HepG2 (cell line): ENCODE measurements around the gene ZFYVE27. TPM values are rescaled to one million over a fixed set of nuclear protein-coding genes. Genes with fewer than 3 reads are reported as not detected.

Source experiments
- ATF7 ChIP-seq, 2 experiments: fragments of 450-650 bp in 1 of 2; sonication (generic) in 1 of 2; formaldehyde crosslinking in 1 of 2; IDR thresholded peaks; 2 replicates each; pipeline versions ENCODE4 v1.4.0 to v1.6.1; 2016 to 2020; ENCODE audit warnings: antibody characterized with exemption in 1 of 2, mild to moderate bottlenecking in 1 of 2, missing genetic modification reagents in 1 of 2
- CCDC6 ChIP-seq: sonication (generic); formaldehyde crosslinking; IDR thresholded peaks from 2 replicates; pipeline ENCODE4 v1.8.1; 2022; ENCODE audit warnings: mild to moderate bottlenecking, missing genetic modification reagents, moderate library complexity
- IRX3 ChIP-seq: sonication (generic); formaldehyde crosslinking; IDR thresholded peaks from 2 replicates; pipeline ENCODE4 v1.8.1; 2023; ENCODE audit warnings: mild to moderate bottlenecking, low read depth, missing genetic modification reagents, borderline replicate concordance
- KLF6 ChIP-seq: IDR thresholded peaks from 2 replicates; pipeline ENCODE4 v1.8.0; 2016; ENCODE audit warnings: missing biosample characterization, missing genetic modification reagents
- PITX1 ChIP-seq: sonication (generic); formaldehyde crosslinking; IDR thresholded peaks from 2 replicates; pipeline ENCODE4 v1.5.1; 2020; ENCODE audit warnings: mild to moderate bottlenecking, missing genetic modification reagents
- SAP130 ChIP-seq: IDR thresholded peaks from 2 replicates; pipeline ENCODE4 v1.6.1; 2016; ENCODE audit warnings: low read depth
- SIX4 ChIP-seq: sonication (generic); formaldehyde crosslinking; IDR thresholded peaks from 2 replicates; pipeline ENCODE4 v1.4.0; 2020; ENCODE audit warnings: missing genetic modification reagents
- ZFP36L1 ChIP-seq: sonication (generic); formaldehyde crosslinking; IDR thresholded peaks from 2 replicates; pipeline ENCODE4 v1.8.0; 2022; ENCODE audit warnings: mild to moderate bottlenecking, missing genetic modification reagents, moderate library complexity
- ZNF432 ChIP-seq: sonication (generic); formaldehyde crosslinking; IDR thresholded peaks from 2 replicates; pipeline ENCODE4 v1.5.0; 2020; ENCODE audit warnings: missing genetic modification reagents, mild to moderate bottlenecking, borderline replicate concordance
- ZNF468 ChIP-seq: sonication (generic); formaldehyde crosslinking; IDR thresholded peaks from 2 replicates; pipeline ENCODE4 v1.8.0; 2022; ENCODE audit warnings: mild to moderate bottlenecking, moderate library complexity, missing genetic modification reagents
- ZNF547 ChIP-seq: sonication (generic); formaldehyde crosslinking; IDR thresholded peaks from 2 replicates; pipeline ENCODE4 v1.5.1; 2020; ENCODE audit warnings: mild to moderate bottlenecking, missing genetic modification reagents
- ZNF570 ChIP-seq: sonication (generic); formaldehyde crosslinking; IDR thresholded peaks from 2 replicates; pipeline ENCODE4 v1.4.0; 2020; ENCODE audit warnings: mild to moderate bottlenecking, missing genetic modification reagents, borderline replicate concordance
- ZNF790 ChIP-seq: sonication (generic); formaldehyde crosslinking; IDR thresholded peaks from 2 replicates; pipeline ENCODE4 v1.8.0; 2022; ENCODE audit warnings: missing genetic modification reagents, mild to moderate bottlenecking, borderline replicate concordance
- ZSCAN31 ChIP-seq: sonication (generic); formaldehyde crosslinking; IDR thresholded peaks from 2 replicates; pipeline ENCODE4 v1.5.0; 2020; ENCODE audit warnings: low read depth, mild to moderate bottlenecking, missing genetic modification reagents
- ZZZ3 ChIP-seq: sonication (generic); formaldehyde crosslinking; IDR thresholded peaks from 2 replicates; pipeline ENCODE4 v1.4.0; 2020; ENCODE audit warnings: missing genetic modification reagents, mild to moderate bottlenecking, borderline replicate concordance
- polyA plus RNA-seq, 8 experiments: library from polyadenylated mRNA; depleted of rRNA in 3 of 8; stranded (reverse) in 7 of 8; unstranded in 1 of 8; fragments of >200 nt; fragmentation: Illumina TruSeq in 4 of 8; extraction: Trizol in 4 of 8; gene quantifications; 2 replicates each; pipeline versions ENCODE4 v1.2.1 to v1.2.3, GENCODE V29; 2011 to 2016; ENCODE audit warnings: low read depth in 4 of 8, missing spikeins in 1 of 8, mixed read lengths in 1 of 8; ENCODE audit not compliant: insufficient read depth in 1 of 8
- total RNA-seq, 5 experiments: library from RNA; depleted of rRNA; stranded (reverse); fragments of >200 nt; fragmentation: Illumina TruSeq; extraction: Trizol; gene quantifications; 2 replicates each; pipeline ENCODE4 v1.2.3, GENCODE V29; 2016; ENCODE audit warnings: low read depth in 1 of 5
- TF ChIP-seq, protein P1 (sequence below): sonication (generic); formaldehyde crosslinking; IDR thresholded peaks from 2 replicates; pipeline ENCODE4 v1.9.0; 2021; ENCODE audit warnings: mild to moderate bottlenecking, missing genetic modification reagents
- TF ChIP-seq, protein P2 (sequence below): IDR thresholded peaks from 2 replicates; pipeline ENCODE4 v1.6.1; 2018; ENCODE audit warnings: missing genetic modification reagents, mild to moderate bottlenecking, missing compliant biosample characterization
- TF ChIP-seq, protein P3 (sequence below): sonication (generic); formaldehyde crosslinking; IDR thresholded peaks from 2 replicates; pipeline ENCODE4 v1.8.1; 2022; ENCODE audit warnings: low read depth, mild to moderate bottlenecking, missing genetic modification reagents

The ZFYVE27 gene
- total and polyA plus RNA-seq, 2 of the 13 experiments (the other 11 are each of a cell fraction or from before 2014, with no cell fraction given) = 19.7 to 20.5 TPM

DNA sequence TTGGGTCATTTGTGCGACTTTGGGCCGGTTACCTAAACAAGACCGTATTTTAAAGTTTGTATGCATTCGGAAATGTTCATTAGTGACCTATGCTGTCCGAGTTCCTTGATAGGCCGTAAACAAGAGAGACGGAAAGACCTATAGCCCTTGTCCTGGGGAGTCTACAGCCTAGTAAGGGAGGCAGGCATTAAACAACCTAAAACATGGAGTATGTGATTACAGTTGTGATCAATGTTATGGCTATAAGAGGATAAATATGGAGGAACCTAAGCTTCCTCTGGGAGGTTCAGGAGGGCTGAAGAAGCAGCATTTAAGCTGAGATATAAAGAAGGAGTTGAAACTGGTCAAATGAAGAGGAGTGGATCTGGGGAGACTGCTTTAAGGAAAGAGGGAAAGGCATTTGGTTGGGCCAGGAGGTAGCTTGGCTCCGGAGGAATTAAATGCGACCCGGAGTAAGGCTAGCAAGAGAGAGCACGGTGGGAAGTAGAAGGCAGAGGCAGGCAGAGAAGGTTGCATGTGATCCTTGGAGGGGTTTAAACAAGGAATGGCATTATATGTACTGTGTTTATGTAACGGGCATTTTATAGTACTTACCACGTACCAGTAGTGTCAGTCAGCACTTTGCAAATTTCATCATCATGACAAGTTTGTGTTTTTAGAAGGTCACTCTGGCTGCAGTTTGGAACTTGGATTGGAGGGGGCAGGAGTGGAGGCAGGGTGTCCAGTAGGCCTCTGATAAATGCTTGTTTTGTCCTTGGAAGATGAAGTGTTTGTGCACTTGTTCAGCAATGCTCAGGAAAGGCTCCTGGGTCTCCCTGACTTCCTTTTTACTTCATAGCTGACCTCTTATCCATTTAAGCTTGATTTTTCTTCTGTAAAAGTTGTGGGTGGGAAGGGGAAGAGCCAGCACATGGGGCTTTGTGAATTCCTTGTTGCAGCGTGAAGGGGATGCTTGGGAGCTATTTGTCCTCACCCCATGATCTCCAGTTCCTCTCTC is 48.8 kb upstream of the ZFYVE27 start (continued):
- TF ChIP-seq ZNF790 = no peak; the same call in 1 of the 2 replicates
- no peak for TF ChIP-seq SIX4
- TF ChIP-seq, protein P1, sequence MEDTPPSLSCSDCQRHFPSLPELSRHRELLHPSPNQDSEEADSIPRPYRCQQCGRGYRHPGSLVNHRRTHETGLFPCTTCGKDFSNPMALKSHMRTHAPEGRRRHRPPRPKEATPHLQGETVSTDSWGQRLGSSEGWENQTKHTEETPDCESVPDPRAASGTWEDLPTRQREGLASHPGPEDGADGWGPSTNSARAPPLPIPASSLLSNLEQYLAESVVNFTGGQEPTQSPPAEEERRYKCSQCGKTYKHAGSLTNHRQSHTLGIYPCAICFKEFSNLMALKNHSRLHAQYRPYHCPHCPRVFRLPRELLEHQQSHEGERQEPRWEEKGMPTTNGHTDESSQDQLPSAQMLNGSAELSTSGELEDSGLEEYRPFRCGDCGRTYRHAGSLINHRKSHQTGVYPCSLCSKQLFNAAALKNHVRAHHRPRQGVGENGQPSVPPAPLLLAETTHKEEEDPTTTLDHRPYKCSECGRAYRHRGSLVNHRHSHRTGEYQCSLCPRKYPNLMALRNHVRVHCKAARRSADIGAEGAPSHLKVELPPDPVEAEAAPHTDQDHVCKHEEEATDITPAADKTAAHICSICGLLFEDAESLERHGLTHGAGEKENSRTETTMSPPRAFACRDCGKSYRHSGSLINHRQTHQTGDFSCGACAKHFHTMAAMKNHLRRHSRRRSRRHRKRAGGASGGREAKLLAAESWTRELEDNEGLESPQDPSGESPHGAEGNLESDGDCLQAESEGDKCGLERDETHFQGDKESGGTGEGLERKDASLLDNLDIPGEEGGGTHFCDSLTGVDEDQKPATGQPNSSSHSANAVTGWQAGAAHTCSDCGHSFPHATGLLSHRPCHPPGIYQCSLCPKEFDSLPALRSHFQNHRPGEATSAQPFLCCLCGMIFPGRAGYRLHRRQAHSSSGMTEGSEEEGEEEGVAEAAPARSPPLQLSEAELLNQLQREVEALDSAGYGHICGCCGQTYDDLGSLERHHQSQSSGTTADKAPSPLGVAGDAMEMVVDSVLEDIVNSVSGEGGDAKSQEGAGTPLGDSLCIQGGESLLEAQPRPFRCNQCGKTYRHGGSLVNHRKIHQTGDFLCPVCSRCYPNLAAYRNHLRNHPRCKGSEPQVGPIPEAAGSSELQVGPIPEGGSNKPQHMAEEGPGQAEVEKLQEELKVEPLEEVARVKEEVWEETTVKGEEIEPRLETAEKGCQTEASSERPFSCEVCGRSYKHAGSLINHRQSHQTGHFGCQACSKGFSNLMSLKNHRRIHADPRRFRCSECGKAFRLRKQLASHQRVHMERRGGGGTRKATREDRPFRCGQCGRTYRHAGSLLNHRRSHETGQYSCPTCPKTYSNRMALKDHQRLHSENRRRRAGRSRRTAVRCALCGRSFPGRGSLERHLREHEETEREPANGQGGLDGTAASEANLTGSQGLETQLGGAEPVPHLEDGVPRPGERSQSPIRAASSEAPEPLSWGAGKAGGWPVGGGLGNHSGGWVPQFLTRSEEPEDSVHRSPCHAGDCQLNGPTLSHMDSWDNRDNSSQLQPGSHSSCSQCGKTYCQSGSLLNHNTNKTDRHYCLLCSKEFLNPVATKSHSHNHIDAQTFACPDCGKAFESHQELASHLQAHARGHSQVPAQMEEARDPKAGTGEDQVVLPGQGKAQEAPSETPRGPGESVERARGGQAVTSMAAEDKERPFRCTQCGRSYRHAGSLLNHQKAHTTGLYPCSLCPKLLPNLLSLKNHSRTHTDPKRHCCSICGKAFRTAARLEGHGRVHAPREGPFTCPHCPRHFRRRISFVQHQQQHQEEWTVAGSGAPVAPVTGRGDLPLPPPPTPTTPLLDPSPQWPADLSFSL (CRISPR knock-in tag) = peak; percentile 4; the same call in 1 of the 2 replicates
- TF ChIP-seq, protein P2, sequence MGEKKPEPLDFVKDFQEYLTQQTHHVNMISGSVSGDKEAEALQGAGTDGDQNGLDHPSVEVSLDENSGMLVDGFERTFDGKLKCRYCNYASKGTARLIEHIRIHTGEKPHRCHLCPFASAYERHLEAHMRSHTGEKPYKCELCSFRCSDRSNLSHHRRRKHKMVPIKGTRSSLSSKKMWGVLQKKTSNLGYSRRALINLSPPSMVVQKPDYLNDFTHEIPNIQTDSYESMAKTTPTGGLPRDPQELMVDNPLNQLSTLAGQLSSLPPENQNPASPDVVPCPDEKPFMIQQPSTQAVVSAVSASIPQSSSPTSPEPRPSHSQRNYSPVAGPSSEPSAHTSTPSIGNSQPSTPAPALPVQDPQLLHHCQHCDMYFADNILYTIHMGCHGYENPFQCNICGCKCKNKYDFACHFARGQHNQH (CRISPR knock-in tag) = no peak
- TF ChIP-seq PITX1 (CRISPR knock-in tag) = no peak
- TF ChIP-seq CCDC6 = no peak
- TF ChIP-seq, protein P3, sequence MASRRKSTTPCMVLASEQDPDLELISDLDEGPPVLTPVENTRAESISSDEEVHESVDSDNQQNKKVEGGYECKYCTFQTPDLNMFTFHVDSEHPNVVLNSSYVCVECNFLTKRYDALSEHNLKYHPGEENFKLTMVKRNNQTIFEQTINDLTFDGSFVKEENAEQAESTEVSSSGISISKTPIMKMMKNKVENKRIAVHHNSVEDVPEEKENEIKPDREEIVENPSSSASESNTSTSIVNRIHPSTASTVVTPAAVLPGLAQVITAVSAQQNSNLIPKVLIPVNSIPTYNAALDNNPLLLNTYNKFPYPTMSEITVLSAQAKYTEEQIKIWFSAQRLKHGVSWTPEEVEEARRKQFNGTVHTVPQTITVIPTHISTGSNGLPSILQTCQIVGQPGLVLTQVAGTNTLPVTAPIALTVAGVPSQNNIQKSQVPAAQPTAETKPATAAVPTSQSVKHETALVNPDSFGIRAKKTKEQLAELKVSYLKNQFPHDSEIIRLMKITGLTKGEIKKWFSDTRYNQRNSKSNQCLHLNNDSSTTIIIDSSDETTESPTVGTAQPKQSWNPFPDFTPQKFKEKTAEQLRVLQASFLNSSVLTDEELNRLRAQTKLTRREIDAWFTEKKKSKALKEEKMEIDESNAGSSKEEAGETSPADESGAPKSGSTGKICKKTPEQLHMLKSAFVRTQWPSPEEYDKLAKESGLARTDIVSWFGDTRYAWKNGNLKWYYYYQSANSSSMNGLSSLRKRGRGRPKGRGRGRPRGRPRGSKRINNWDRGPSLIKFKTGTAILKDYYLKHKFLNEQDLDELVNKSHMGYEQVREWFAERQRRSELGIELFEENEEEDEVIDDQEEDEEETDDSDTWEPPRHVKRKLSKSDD (CRISPR knock-in tag) = no peak
- TF ChIP-seq KLF6 (CRISPR knock-in tag) = 0 out of 2 replicates have a peak, but pooled peaks have one; percentile 8
- TF ChIP-seq ZSCAN31 (CRISPR knock-in tag) = no peak; the same call in 1 of the 2 replicates
- TF ChIP-seq ZNF468 = no peak
- TF ChIP-seq SAP130 (CRISPR knock-in tag) = peak; percentile 51; the same call in 1 of the 2 replicates
- 0 out of 2 replicates have a peak, but pooled peaks have one; percentile 23 for TF ChIP-seq ATF7 (IDR thresholded peaks at IDR 0.05)
- no peak for TF ChIP-seq ATF7 (CRISPR knock-in tag; IDR thresholded peaks at IDR 0.05)
- 0 out of 2 replicates have a peak, but pooled peaks have one; percentile 1 for TF ChIP-seq ZNF547 (CRISPR knock-in tag)
- no peak for TF ChIP-seq IRX3 (CRISPR knock-in tag)
- TF ChIP-seq ZZZ3 (CRISPR knock-in tag) = no peak
- TF ChIP-seq ZFP36L1 = no peak; the same call in 1 of the 2 replicates
- no peak for TF ChIP-seq ZNF570 (CRISPR knock-in tag)
- TF ChIP-seq ZNF432 = no peak
